Loucy (cell line): ENCODE results near the gene DENND2D.

Experiments
- CTCF ChIP-seq: fragments of 200-600 bp; sonication (generic); conservative IDR thresholded peaks from 2 replicates; pipeline ENCODE4 v1.5.1; 2014; ENCODE audit warnings: mild to moderate bottlenecking, antibody characterized with exemption, low read length
- EZH2phosphoT487 ChIP-seq: fragments of 200-600 bp; IDR thresholded peaks from 2 replicates; pipeline ENCODE4 v1.6.1; 2018; ENCODE audit warnings: antibody characterized with exemption, mild to moderate bottlenecking, moderate library complexity, borderline replicate concordance

GRCh38 chr1:111203681-111204200, 3.3 kb upstream of the DENND2D start:
- TF ChIP-seq CTCF (no peak), EZH2phosphoT487 (no peak)
